Measurements from ENCODE around the gene PBRM1.

The PBRM1 gene

GRCh38 chr3:52509753-52510328, 175.9 kb downstream of the PBRM1 start:
- no peak for DNase-seq (ENCODE audit: low read depth in 2 of 2)

GRCh38 chr3:52507359-52507758, 178.4 kb downstream of the PBRM1 start:
- no peak for DNase-seq (ENCODE audit: low read depth in 2 of 2)

- DNase-seq (ENCODE audit: low read depth in 2 of 2), result no peak
Observed at GRCh38 chr3:52506266-52506966, 179.3 kb downstream of the PBRM1 start.

DNA sequence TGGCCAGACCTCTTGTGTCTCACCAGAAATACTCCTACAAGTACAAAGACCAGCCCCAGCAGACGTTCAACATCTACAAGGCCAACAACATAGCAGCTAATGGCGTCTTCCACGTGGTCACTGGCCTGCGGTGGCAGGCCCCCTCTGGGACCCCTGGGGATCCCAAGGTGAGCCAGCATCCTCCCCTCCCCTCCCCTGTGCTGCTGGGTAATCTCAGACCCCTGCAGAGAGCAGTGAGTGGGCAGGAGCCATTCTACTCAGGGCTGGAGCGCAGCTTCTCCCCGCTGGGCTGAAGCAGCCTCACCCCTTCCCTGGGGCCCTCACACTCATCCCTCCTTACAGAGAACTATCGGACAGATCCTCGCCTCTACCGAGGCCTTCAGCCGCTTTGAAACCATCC, 180.7 kb downstream of the PBRM1 start:
- no peak for DNase-seq (ENCODE audit: low read depth in 2 of 2)

GRCh38 chr3:52503788-52504424, 181.8 kb downstream of the PBRM1 start:
- DNase-seq (ENCODE audit: low read depth in 2 of 2), result no peak

GRCh38 chr3:52502808-52503350, 182.8 kb downstream of the PBRM1 start:
- DNase-seq (ENCODE audit: low read depth in 2 of 2), result no peak

GRCh38 chr3:52502001-52502400, 183.7 kb downstream of the PBRM1 start:
- no peak for DNase-seq (ENCODE audit: low read depth in 2 of 2)

- no peak for DNase-seq (ENCODE audit: low read depth in 2 of 2)
Observed at GRCh38 chr3:52501046-52501445, 184.7 kb downstream of the PBRM1 start.

- no peak for DNase-seq (ENCODE audit: low read depth in 2 of 2)
Observed at GRCh38 chr3:52498137-52499054, 187.3 kb downstream of the PBRM1 start.

- DNase-seq (ENCODE audit: low read depth in 2 of 2), result no peak
Observed at GRCh38 chr3:52495777-52496602, 189.7 kb downstream of the PBRM1 start.

All from activated CD8-positive, alpha-beta memory T cell treated with anti-CD3 and anti-CD28 coated beads for 4 hours (primary cell).